ENCODE data around the gene PSMA6. TPM values are rescaled to one million over a fixed set of nuclear protein-coding genes. Genes with fewer than 3 reads are reported as not detected.
"Not testable (repeated sequence)": the region's sequence is repeated elsewhere in the genome, so short reads cannot be mapped to it uniquely, and the experiment has no call there.

The PSMA6 gene
- total RNA-seq, 2 donors from 2014 or later, result 39.6 to 43.1 TPM

DNA sequence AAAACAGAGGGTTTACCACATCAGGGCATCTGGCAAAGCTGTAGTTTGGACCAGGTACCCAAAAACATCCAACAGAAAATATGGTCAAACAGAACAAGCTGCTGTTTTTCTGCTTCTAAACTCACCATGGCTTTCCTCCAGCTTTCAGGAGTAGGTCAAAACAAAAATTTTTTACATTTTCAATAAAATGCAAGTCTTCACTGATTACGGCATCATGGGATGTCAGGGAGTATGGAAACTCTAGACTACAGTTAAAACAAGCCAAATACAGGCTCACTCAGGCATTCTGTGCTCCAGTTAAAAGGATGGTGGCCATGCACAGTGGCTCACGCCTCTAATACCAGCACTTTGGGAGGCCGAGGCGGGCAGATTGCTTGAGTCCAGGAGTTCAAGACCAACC lies 47.1 kb upstream of the PSMA6 start:
- Histone ChIP-seq H3K4me3 (no peak overlapping the region), H3K4me1 (no peaks in the 10 kb centered on the region), H3K9me3 (no peaks in the 10 kb centered on the region), H3K27me3 (no peaks in the 10 kb centered on the region), H3K36me3 (replicated peaks in 1 of 2; ENCODE audit: insufficient read depth in 1 of 2, low read depth in 2 of 2) (no peaks in the 10 kb centered on the region), H3K27ac (no peak overlapping the region)
- no peak for DNase-seq
- ATAC-seq, result no peak
- intact Hi-C loops (cut with DNase I), result no loop called here
- no peak for TF ChIP-seq POLR2A (IDR thresholded peaks at IDR 0.05)
- TF ChIP-seq, protein P1, sequence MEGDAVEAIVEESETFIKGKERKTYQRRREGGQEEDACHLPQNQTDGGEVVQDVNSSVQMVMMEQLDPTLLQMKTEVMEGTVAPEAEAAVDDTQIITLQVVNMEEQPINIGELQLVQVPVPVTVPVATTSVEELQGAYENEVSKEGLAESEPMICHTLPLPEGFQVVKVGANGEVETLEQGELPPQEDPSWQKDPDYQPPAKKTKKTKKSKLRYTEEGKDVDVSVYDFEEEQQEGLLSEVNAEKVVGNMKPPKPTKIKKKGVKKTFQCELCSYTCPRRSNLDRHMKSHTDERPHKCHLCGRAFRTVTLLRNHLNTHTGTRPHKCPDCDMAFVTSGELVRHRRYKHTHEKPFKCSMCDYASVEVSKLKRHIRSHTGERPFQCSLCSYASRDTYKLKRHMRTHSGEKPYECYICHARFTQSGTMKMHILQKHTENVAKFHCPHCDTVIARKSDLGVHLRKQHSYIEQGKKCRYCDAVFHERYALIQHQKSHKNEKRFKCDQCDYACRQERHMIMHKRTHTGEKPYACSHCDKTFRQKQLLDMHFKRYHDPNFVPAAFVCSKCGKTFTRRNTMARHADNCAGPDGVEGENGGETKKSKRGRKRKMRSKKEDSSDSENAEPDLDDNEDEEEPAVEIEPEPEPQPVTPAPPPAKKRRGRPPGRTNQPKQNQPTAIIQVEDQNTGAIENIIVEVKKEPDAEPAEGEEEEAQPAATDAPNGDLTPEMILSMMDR (IDR thresholded peaks at IDR 0.05), result no peak
- 94 to 95% methylated on average over 4 of the region's 4 CpGs for WGBS, 2 donors

GRCh38 chr14:35247777-35248475 lies 44.3 kb upstream of the PSMA6 start:
- Histone ChIP-seq H3K9me3 (no peaks in the 10 kb centered on the region), H3K27me3 (no peaks in the 10 kb centered on the region), H3K4me1 (no peaks in the 10 kb centered on the region), H3K36me3 (replicated peaks in 1 of 2; ENCODE audit: insufficient read depth in 1 of 2, low read depth in 2 of 2) (no peaks in the 10 kb centered on the region), H3K4me3 (no peak overlapping the region), H3K27ac (no peak overlapping the region)
- no peak for TF ChIP-seq POLR2A (IDR thresholded peaks at IDR 0.05)
- TF ChIP-seq, protein P1 (IDR thresholded peaks at IDR 0.05), result no peak
- intact Hi-C loops (cut with DNase I), result no loop called here
- DNase-seq, result no peak
- whole genome bisulfite sequencing, 2 donors, result 69 to 76% methylated on average over 4 of the region's 4 CpGs
- no peak for ATAC-seq

GRCh38 chr14:35248476-35248788 lies 43.8 kb upstream of the PSMA6 start:
- Histone ChIP-seq H3K4me3 (no peak overlapping the region), H3K4me1 (no peaks in the 10 kb centered on the region), H3K27me3 (no peaks in the 10 kb centered on the region), H3K27ac (no peak overlapping the region), H3K36me3 (replicated peaks in 1 of 2; ENCODE audit: insufficient read depth in 1 of 2, low read depth in 2 of 2) (no peaks in the 10 kb centered on the region), H3K9me3 (no peaks in the 10 kb centered on the region)
- DNase-seq (no peak), ATAC-seq (no peak)
- intact Hi-C loops (cut with DNase I), result no loop called here
- TF ChIP-seq POLR2A (IDR thresholded peaks at IDR 0.05), result no peak
- TF ChIP-seq, protein P1 (IDR thresholded peaks at IDR 0.05), result no peak

DNA sequence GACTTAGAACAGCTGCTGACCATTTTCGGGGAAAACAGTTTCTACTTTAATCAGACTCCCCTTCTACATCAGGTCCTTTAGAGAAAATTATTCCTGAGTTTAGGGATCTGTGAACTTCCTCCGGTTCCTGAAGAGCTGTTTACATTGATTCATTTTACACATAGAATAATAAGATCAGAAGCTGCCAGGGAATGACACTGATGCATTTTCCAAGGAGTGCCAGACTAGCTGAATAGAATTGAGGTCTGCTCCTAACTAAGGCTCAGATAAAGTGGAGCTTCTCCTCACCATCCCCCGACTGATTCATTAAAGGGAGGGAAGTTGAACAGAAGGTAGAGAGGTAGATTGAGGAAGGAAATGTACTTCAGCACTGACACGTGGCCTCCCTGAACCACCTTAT lies 41.9 kb upstream of the PSMA6 start:
- DNase-seq (no peak), ATAC-seq (no peak)
- intact Hi-C loops (cut with DNase I), result no loop called here
- Histone ChIP-seq H3K36me3 (replicated peaks in 1 of 2; ENCODE audit: insufficient read depth in 1 of 2, low read depth in 2 of 2) (no peaks in the 10 kb centered on the region), H3K27me3 (no peaks in the 10 kb centered on the region), H3K9me3 (no peaks in the 10 kb centered on the region), H3K4me3 (no peak overlapping the region), H3K4me1 (no peaks in the 10 kb centered on the region), H3K27ac (no peak overlapping the region)
- TF ChIP-seq, protein P1 (IDR thresholded peaks at IDR 0.05), result no peak
- no peak for TF ChIP-seq POLR2A (IDR thresholded peaks at IDR 0.05)
- WGBS, 2 donors, result 77 to 91% methylated on average over 4 of the region's 4 CpGs

GRCh38 chr14:35252451-35252868 lies 39.7 kb upstream of the PSMA6 start:
- TF ChIP-seq, protein P1 (IDR thresholded peaks at IDR 0.05), result no peak
- no peak for TF ChIP-seq POLR2A (IDR thresholded peaks at IDR 0.05)
- ATAC-seq (no peak), DNase-seq (no peak)
- H3K27ac ChIP-seq, result no peak overlapping the region
- H3K9me3 ChIP-seq, result no peaks in the 10 kb centered on the region
- H3K4me3 ChIP-seq, result no peak overlapping the region
- H3K27me3 ChIP-seq, result no peaks in the 10 kb centered on the region
- H3K36me3 ChIP-seq (replicated peaks in 1 of 2; ENCODE audit: insufficient read depth in 1 of 2, low read depth in 2 of 2), result no peaks in the 10 kb centered on the region
- 73 to 89% methylated on average over 1 of the region's 1 CpG for WGBS, 2 donors
- intact Hi-C loops (cut with DNase I), result no loop called here
- H3K4me1 ChIP-seq, result no peaks in the 10 kb centered on the region

- H3K9me3 ChIP-seq; H3K27ac ChIP-seq; intact Hi-C loops (cut with DNase I); DNase-seq; H3K4me1 ChIP-seq; H3K36me3 ChIP-seq (replicated peaks in 1 of 2; ENCODE audit: insufficient read depth in 1 of 2, low read depth in 2 of 2); H3K4me3 ChIP-seq; ATAC-seq; H3K27me3 ChIP-seq: not testable (repeated sequence)
- WGBS, 2 donors, result 88 to 97% methylated on average over 3 of the region's 3 CpGs
Observed at GRCh38 chr14:35253056-35253455, 39.1 kb upstream of the PSMA6 start.

GRCh38 chr14:35254034-35254622 lies 38.1 kb upstream of the PSMA6 start:
- H3K4me1 ChIP-seq; H3K9me3 ChIP-seq; H3K36me3 ChIP-seq (replicated peaks in 1 of 2; ENCODE audit: insufficient read depth in 1 of 2, low read depth in 2 of 2); DNase-seq; ATAC-seq; H3K27ac ChIP-seq; intact Hi-C loops (cut with DNase I); H3K4me3 ChIP-seq; H3K27me3 ChIP-seq: not testable (repeated sequence)
- WGBS, 2 donors, result 91 to 93% methylated on average over 7 of the region's 7 CpGs

Data from body of pancreas (tissue), 4 donors.